CD4-positive, alpha-beta T cell treated with Interleukin-4 for 4 hours (primary cell): ENCODE measurements around the gene UPK3A.
"Not testable (repeated sequence)": the region's sequence is repeated elsewhere in the genome, so short reads cannot be mapped to it uniquely, and the experiment has no call there.

Experiments used
- DNase-seq: peaks from one replicate; pipeline ENCODE4 v3.0.0-alpha.2; 2020

The UPK3A gene

GRCh38 chr22:45259754-45260394, 24.9 kb upstream of the UPK3A start:
- DNase-seq: no peak

- not testable (repeated sequence) for DNase-seq
These were observed 24.4 kb upstream of the UPK3A start for GRCh38 chr22:45260395-45260759.

- no peak for DNase-seq
These were observed 23.2 kb upstream of the UPK3A start for GRCh38 chr22:45261407-45262088.

GRCh38 chr22:45262195-45262930, 22.4 kb upstream of the UPK3A start:
- DNase-seq: no peak

- DNase-seq: no peak
These were observed 21.8 kb upstream of the UPK3A start for GRCh38 chr22:45262931-45263462.

GRCh38 chr22:45263463-45264269, 21.1 kb upstream of the UPK3A start:
- no peak for DNase-seq

GRCh38 chr22:45265535-45265934, 19.2 kb upstream of the UPK3A start:
- no peak for DNase-seq

GRCh38 chr22:45268167-45268957, 16.4 kb upstream of the UPK3A start:
- no peak for DNase-seq

- DNase-seq: peak; percentile 73
These were observed 15.5 kb upstream of the UPK3A start for GRCh38 chr22:45268958-45269844.

- DNase-seq: no peak
These were observed 14.4 kb upstream of the UPK3A start for GRCh38 chr22:45270095-45271020.

GRCh38 chr22:45271667-45272201, 13.0 kb upstream of the UPK3A start:
- DNase-seq: no peak

- no peak for DNase-seq
These were observed 12.3 kb upstream of the UPK3A start for GRCh38 chr22:45272498-45272897.

GRCh38 chr22:45273452-45274075, 11.2 kb upstream of the UPK3A start:
- DNase-seq: no peak

GRCh38 chr22:45276507-45277105, 8.1 kb upstream of the UPK3A start:
- no peak for DNase-seq

- DNase-seq: not testable (repeated sequence)
These were observed 7.0 kb upstream of the UPK3A start for GRCh38 chr22:45277720-45278119.

- DNase-seq: no peak
These were observed 6.6 kb upstream of the UPK3A start for GRCh38 chr22:45278125-45278524.

GRCh38 chr22:45280587-45280980, 4.2 kb upstream of the UPK3A start:
- no peak for DNase-seq

- DNase-seq: no peak
These were observed 3.7 kb upstream of the UPK3A start for GRCh38 chr22:45281010-45281409.
